Smooth muscle cell of trachea (primary cell): ENCODE measurements around the gene NCOA4. TPM values are rescaled to one million over a fixed set of nuclear protein-coding genes. Genes with fewer than 3 reads are reported as not detected.

Source experiments
- total RNA-seq: library from RNA; depleted of rRNA; stranded (reverse); fragments of >200 nt; gene quantifications from 2 replicates; pipeline ENCODE4 v1.2.1, GENCODE V29; 2014

NCOA4 gene
- total RNA-seq, result 208 and 247 TPM in 2 replicates

GRCh38 chr10:46030091-46030937 is at the start of gene NCOA4:
Gene NCOA4, minus strand, starts transcription at chr10:46030623. Its CDS starts 13,943 bp downstream, at chr10:46016680.

GRCh38 chr10:46046261-46046660 is 15.8 kb upstream of the NCOA4 start, which contains the start of gene MSMB:
Gene MSMB, minus strand, starts transcription at chr10:46046269. Its CDS starts 32 bp downstream, at chr10:46046237.

GRCh38 chr10:45972106-45972812 is 58.2 kb downstream of the NCOA4 start, which contains the start of gene TIMM23:
Gene TIMM23, plus strand, starts transcription at chr10:45972489. Its CDS starts 136 bp downstream, at chr10:45972625.

Other genes with a start within 250 kb of the NCOA4 start
- gene AGAP4, start 183.1 kb downstream of the NCOA4 start, total RNA-seq, result 3.8 and 6.3 TPM in 2 replicates
- 61.2 and 84.8 TPM in 2 replicates for gene TIMM23, start 58.1 kb downstream of the NCOA4 start, total RNA-seq
- gene MSMB, start 15.6 kb upstream of the NCOA4 start, total RNA-seq, result not detected in 2 replicates